CD4-positive, alpha-beta memory T cell (primary cell): ENCODE data around the gene SPINDOC. TPM values are rescaled to one million over a fixed set of nuclear protein-coding genes. Genes with fewer than 3 reads are reported as not detected.

Source experiments
- CTCF ChIA-PET: fragments of 350-600 bp; sonication (Branson Sonifier 250); formaldehyde crosslinking; loops from one replicate; lab custom pipeline; 2021; ENCODE audit warnings: inconsistent platforms; ENCODE audit not compliant: partially characterized antibody; lab: Charles Lee
- POLR2A ChIA-PET: fragments of 350-600 bp; sonication (Branson Sonifier 250); formaldehyde crosslinking; loops from one replicate; lab custom pipeline; 2021; ENCODE audit not compliant: partially characterized antibody; lab: Charles Lee
- DNase-seq, 5 donors: peaks; one replicate each; pipeline versions ENCODE4 v3.0.0 to v3.0.0-alpha.2; 2020 to 2022; ENCODE audit warnings: mixed read lengths in 1 of 5
- H3K27ac ChIP-seq: one replicate; pipeline ENCODE4 v1.7.0; 2013; ENCODE audit warnings: low read depth, low read length
- H3K27me3 ChIP-seq: 2 replicates; pipeline ENCODE4 v1.7.0; 2013; ENCODE audit warnings: mild to moderate bottlenecking, low read length, moderate library complexity; ENCODE audit not compliant: insufficient read depth
- H3K36me3 ChIP-seq: 2 replicates; pipeline ENCODE4 v1.7.0; 2013; ENCODE audit warnings: mild to moderate bottlenecking, low read length, moderate library complexity; ENCODE audit not compliant: insufficient read depth
- H3K4me1 ChIP-seq: 2 replicates; pipeline ENCODE4 v1.7.0; 2013; ENCODE audit warnings: mild to moderate bottlenecking, low read length, moderate library complexity; ENCODE audit not compliant: insufficient read depth
- H3K4me3 ChIP-seq, 2 donors: one replicate each; pipeline ENCODE4 v1.7.0; 2013; ENCODE audit warnings: low read length in 2 of 2, mild to moderate bottlenecking in 1 of 2
- H3K9me3 ChIP-seq, 2 donors: one replicate each; pipeline ENCODE4 v1.7.0; 2013; ENCODE audit warnings: low read length in 2 of 2, control low read depth in 1 of 2; ENCODE audit not compliant: control insufficient read depth in 1 of 2
- H3K27ac Mint-ChIP-seq, 7 donors: one replicate each; pipeline ENCODE4 v1.8.0; 2020 to 2021; ENCODE audit warnings: mixed read lengths in 7 of 7, mild to moderate bottlenecking in 6 of 7, inconsistent platforms in 3 of 7, moderate library complexity in 3 of 7
- H3K27me3 Mint-ChIP-seq, 2 donors: one replicate each; pipeline ENCODE4 v1.8.0; 2020 to 2021; ENCODE audit warnings: mixed read lengths in 2 of 2
- H3K36me3 Mint-ChIP-seq, 2 donors: one replicate each; pipeline ENCODE4 v1.8.0; 2020 to 2021; ENCODE audit warnings: mixed read lengths in 2 of 2, inconsistent platforms in 1 of 2, mild to moderate bottlenecking in 1 of 2
- H3K4me1 Mint-ChIP-seq, 4 donors: one replicate each; pipeline ENCODE4 v1.8.0; 2020 to 2021; ENCODE audit warnings: mixed read lengths in 4 of 4, mild to moderate bottlenecking in 1 of 4
- H3K4me3 Mint-ChIP-seq, 8 donors: one replicate each; pipeline ENCODE4 v1.8.0; 2020 to 2021; ENCODE audit warnings: mixed read lengths in 8 of 8, mild to moderate bottlenecking in 7 of 8, moderate library complexity in 6 of 8, inconsistent platforms in 3 of 8
- H3K9me3 Mint-ChIP-seq, 8 donors: one replicate each; pipeline ENCODE4 v1.8.0; 2020 to 2021; ENCODE audit warnings: mixed read lengths in 8 of 8, mild to moderate bottlenecking in 5 of 8, inconsistent platforms in 3 of 8, moderate library complexity in 1 of 8
- intact Hi-C: fragments of 100-400 bp; cut with micrococcal nuclease; formaldehyde crosslinking; loops from one replicate; pipeline ENCODE4 v1.15.1; 2023
- polyA plus RNA-seq, 2 donors: library from polyadenylated mRNA; unstranded; fragments of 300-500 nt; fragmentation: Illumina TruSeq; gene quantifications; one replicate each; pipeline ENCODE4 v1.2.3, GENCODE V29; 2021
- total RNA-seq, 2 experiments: library from RNA; stranded (reverse); gene quantifications; one replicate each; pipeline ENCODE4 v1.2.3, GENCODE V29; 2021

Gene SPINDOC
- total and polyA plus RNA-seq, 4 experiments from 2014 or later, result 0.63 to 14.8 (median 6.5) TPM

DNA sequence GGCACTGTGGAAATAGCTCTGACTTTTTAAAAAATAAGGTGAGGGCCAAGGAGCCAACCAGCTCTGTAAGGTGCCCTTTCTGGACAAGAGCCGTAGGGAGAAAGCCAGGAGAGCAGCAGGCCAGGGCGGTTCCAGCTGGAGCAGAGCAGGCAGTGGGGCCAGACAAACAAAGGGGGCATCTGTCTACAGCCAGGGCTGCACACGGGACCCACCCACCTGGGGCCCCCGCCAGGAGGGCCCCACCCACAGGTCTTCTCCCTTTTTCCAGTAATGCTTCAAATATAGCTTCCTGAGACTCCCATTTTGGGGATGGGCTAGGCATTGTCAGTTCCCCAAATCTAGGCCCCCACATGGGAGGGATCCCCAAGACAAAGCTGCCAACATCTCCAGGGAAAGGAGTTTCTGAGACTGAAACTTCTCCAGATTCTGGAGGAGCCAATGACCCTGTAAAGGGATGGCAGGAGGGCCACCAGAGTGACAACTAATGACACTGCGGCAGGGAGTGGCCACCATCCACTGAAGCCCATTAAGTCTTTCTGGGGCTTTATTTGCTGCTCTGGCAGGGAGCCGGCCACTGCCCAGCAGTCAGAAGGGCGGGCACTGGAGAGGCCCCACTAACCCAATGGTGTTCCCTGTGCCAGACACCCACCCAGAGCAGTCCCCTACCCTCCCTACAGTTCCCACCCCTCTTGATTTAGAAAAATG lies 46.6 kb upstream of the SPINDOC start:
- H3K4me1 ChIP-seq, result peaks cover 13% of the 10 kb centered on the region
- intact Hi-C loops, result loop anchor here (1.0 to 5.0 kb wide), 2 partner anchors 71 to 179 kb away; partner anchors contain the start of gene MARK2
- CTCF ChIA-PET, result interaction anchor here (0.9 to 2.9 kb wide), 7 partner anchors 11 to 384 kb away, joined by 3 to 10 read pairs (median 4); no protein-coding TSS in a partner anchor
- peaks cover 0 to 2% (median 0%) of the 10 kb centered on the region in 8 donors for H3K9me3 Mint-ChIP-seq
- peak overlapping the region; percentile 51 to 100 (median 90) for H3K4me3 Mint-ChIP-seq
- POLR2A ChIA-PET, result interaction anchor here (0.7 kb wide), 1 partner anchor 20 kb away, joined by 3 read pairs; no protein-coding TSS in a partner anchor
- peaks cover 0 to 6% of the 10 kb centered on the region in 2 donors for H3K36me3 Mint-ChIP-seq
- peaks cover 0 to 11% of the 10 kb centered on the region in 2 donors for H3K27me3 Mint-ChIP-seq
- peaks cover 6% of the 10 kb centered on the region for H3K27me3 ChIP-seq
- peak overlapping the region in 4 of 7 donors; percentile 14 to 41 (median 36) for H3K27ac Mint-ChIP-seq
- no peak for DNase-seq
- no peaks in the 10 kb centered on the region for H3K36me3 ChIP-seq
- H3K27ac ChIP-seq, result no peak overlapping the region
- H3K4me3 ChIP-seq, result no peak overlapping the region
- H3K9me3 ChIP-seq, result no peaks in the 10 kb centered on the region
- peaks cover 3 to 18% (median 7%) of the 10 kb centered on the region in 4 donors for H3K4me1 Mint-ChIP-seq

DNA sequence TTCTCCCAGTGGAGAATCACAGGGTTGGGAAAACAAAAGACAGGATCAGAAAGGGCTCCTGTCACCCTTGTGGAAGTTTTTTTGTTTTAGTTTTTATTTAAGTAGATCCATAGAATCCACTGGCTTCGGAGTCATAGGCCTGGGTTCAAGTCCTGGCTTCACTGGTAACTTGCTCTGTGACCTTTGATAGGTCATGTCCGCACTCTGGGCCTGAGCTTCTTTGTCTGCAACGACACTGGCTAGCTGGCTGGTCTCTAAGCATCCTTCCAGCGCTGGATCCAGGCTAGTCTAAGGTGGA lies 46.0 kb upstream of the SPINDOC start:
- Histone ChIP-seq H3K4me3 (peak overlapping the region; percentile 83 to 94), H3K9me3 (no peaks in the 10 kb centered on the region), H3K36me3 (no peaks in the 10 kb centered on the region), H3K27ac (no peak overlapping the region), H3K27me3 (peaks cover 6% of the 10 kb centered on the region), H3K4me1 (peaks cover 13% of the 10 kb centered on the region)
- ChIA-PET CTCF (interaction anchor here (1.0 to 2.9 kb wide), 12 partner anchors 11 to 385 kb away, joined by 3 to 10 read pairs (median 4); partner anchors contain the start of gene ATL3), POLR2A (interaction anchor here (1.2 to 1.5 kb wide), 2 partner anchors 71 to 179 kb away, joined by 4 to 5 read pairs; partner anchors contain the start of gene MARK2)
- H3K4me1 Mint-ChIP-seq, result peaks cover 3 to 18% (median 7%) of the 10 kb centered on the region in 4 donors
- peak overlapping the region in 6 of 7 donors; percentile 69 to 94 (median 86) for H3K27ac Mint-ChIP-seq
- peaks cover 0 to 2% (median 0%) of the 10 kb centered on the region in 8 donors for H3K9me3 Mint-ChIP-seq
- peak overlapping the region; percentile 87 to 100 (median 94) for H3K4me3 Mint-ChIP-seq
- peaks cover 1 to 12% of the 10 kb centered on the region in 2 donors for H3K27me3 Mint-ChIP-seq
- intact Hi-C loops, result loop anchor here (1.0 to 5.0 kb wide), 2 partner anchors 70 to 178 kb away; partner anchors contain the start of gene MARK2
- peaks cover 0 to 6% of the 10 kb centered on the region in 2 donors for H3K36me3 Mint-ChIP-seq
- no peak for DNase-seq

DNA sequence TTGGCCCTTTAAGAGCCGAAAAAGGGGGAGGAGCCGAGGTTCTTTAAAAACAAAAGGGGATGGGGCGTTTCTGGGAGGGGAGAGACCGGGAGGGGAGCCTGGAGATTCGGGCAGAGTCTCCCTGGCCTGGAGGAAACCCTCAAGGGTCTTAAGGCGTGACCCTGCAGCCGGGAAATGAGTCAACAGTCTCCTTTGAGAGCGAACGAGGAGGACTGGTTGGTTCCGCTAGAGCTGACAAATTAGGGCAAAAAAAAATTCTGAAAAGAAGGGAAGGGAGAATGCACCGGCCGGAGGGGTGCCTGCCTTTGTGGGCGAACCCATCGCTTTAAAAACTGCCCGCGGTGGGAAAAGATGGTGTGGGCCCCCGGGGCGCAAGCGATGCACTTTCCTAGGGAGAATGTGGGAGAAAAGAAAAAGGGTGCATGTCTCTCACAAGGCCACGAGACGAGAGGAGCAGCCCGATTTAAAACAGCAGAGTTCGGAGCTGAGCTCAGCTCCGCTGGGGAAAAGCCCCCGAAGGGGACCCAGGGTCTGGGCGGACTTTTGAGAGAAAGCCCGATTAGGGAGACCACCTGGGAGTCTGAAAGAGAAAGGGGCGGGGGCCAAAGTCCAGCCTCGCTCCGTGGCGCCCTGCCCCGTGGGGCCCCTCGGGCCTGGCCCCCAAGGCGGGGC lies 45.6 kb upstream of the SPINDOC start:
- H3K4me3 ChIP-seq, result peak overlapping the region; percentile 83 to 94
- ChIA-PET POLR2A (interaction anchor here (0.8 to 1.5 kb wide), 6 partner anchors 70 to 926 kb away, joined by 3 to 5 read pairs (median 4); partner anchors contain the start of genes ATL3 and MARK2), CTCF (interaction anchor here (0.6 to 2.9 kb wide), 14 partner anchors 12 to 385 kb away, joined by 3 to 10 read pairs (median 4); partner anchors contain the start of genes ATL3 and MARK2)
- intact Hi-C loops, result loop anchor here (1.0 to 5.0 kb wide), 4 partner anchors 70 to 386 kb away; partner anchors contain the start of gene MARK2
- no peaks in the 10 kb centered on the region for H3K36me3 ChIP-seq
- peaks cover 3 to 18% (median 7%) of the 10 kb centered on the region in 4 donors for H3K4me1 Mint-ChIP-seq
- H3K27me3 Mint-ChIP-seq, result peaks cover 2 to 14% of the 10 kb centered on the region in 2 donors
- peak; percentile 19 to 58 (median 34) for DNase-seq
- no peaks in the 10 kb centered on the region for H3K9me3 ChIP-seq
- H3K4me1 ChIP-seq, result peaks cover 13% of the 10 kb centered on the region
- peaks cover 6% of the 10 kb centered on the region for H3K27me3 ChIP-seq
- peak overlapping the region; percentile 87 to 100 (median 94) for H3K4me3 Mint-ChIP-seq
- H3K36me3 Mint-ChIP-seq, result peaks cover 0 to 6% of the 10 kb centered on the region in 2 donors
- peak overlapping the region; percentile 8 for H3K27ac ChIP-seq
- H3K9me3 Mint-ChIP-seq, result peaks cover 0 to 2% (median 0%) of the 10 kb centered on the region in 8 donors
- H3K27ac Mint-ChIP-seq, result peak overlapping the region; percentile 69 to 94 (median 83)

DNA sequence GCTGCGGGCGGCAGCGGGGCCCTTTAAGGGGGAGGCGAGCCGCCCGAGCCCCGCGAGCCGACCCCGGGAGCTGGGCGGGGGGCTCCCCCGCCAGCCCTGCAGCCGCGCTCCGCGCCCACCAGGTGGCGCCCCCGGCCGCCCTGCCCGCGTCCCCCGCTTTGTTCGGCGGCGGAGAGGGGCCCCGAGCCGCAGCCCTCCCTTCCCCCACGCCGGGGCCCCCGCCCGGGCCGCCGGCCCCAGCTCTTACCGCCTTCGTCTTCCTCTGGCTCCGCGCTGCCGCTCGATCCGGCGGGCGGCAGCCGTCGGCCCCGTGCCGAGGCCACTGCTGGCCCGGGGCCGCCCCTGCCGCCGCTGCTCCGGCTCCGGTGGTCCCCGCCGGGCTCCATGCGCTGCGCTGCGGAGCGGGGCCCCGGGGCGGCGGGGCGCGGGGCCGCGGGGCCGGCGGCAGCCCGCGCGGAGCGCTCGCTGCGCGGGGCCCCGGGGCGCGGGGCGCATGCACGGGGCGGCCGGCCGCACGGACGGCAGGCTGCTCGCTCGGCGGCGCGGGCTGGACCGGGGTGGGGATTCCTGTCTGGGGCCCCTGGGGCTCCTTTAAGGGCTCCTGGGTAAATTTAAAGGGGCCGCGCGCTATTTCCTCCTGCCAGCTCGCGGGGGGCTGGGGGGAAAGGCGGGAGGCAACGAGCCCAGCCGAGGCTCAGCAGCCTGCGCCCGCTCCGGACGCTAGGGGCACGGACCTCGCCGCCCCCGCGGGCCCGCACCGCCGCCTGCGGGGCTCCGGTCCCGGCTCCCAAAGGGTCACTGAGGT lies 44.8 kb upstream of the SPINDOC start, which contains the start of gene ZFTA:
Gene ZFTA (minus strand): TSS at position 539 of the 805 bp plus-strand sequence. CDS start 153 bp downstream, at position 386.
- Mint-ChIP-seq H3K36me3 (peaks cover 0 to 6% of the 10 kb centered on the region in 2 donors), H3K9me3 (peaks cover 0 to 2% (median 0%) of the 10 kb centered on the region in 8 donors), H3K4me1 (peaks cover 3 to 18% (median 7%) of the 10 kb centered on the region in 4 donors), H3K4me3 (peak within 1 kb of the TSS; percentile 87 to 100 (median 94)), H3K27me3 (peaks cover 4 to 14% of the 10 kb centered on the region in 2 donors), H3K27ac (peak within 1 kb of the TSS; percentile 69 to 94 (median 83))
- Histone ChIP-seq H3K27ac (peak within 1 kb of the TSS; percentile 8), H3K27me3 (peaks cover 6% of the 10 kb centered on the region), H3K4me1 (peaks cover 13% of the 10 kb centered on the region), H3K9me3 (no peaks in the 10 kb centered on the region), H3K36me3 (no peaks in the 10 kb centered on the region), H3K4me3 (peak within 1 kb of the TSS; percentile 83 to 94)
- intact Hi-C loops, result loop anchor here (1.0 to 5.0 kb wide), 3 partner anchors 69 to 385 kb away; partner anchors contain the start of gene MARK2
- ChIA-PET POLR2A (interaction anchor here (0.8 to 1.5 kb wide), 6 partner anchors 69 to 927 kb away, joined by 3 to 5 read pairs (median 4); partner anchors contain the start of genes ATL3 and MARK2), CTCF (interaction anchor here (0.6 to 2.9 kb wide), 17 partner anchors 11 to 384 kb away, joined by 3 to 10 read pairs (median 3); partner anchors contain the start of genes ATL3 and MARK2)
- peak; percentile 43 to 57 (median 49) for DNase-seq

DNA sequence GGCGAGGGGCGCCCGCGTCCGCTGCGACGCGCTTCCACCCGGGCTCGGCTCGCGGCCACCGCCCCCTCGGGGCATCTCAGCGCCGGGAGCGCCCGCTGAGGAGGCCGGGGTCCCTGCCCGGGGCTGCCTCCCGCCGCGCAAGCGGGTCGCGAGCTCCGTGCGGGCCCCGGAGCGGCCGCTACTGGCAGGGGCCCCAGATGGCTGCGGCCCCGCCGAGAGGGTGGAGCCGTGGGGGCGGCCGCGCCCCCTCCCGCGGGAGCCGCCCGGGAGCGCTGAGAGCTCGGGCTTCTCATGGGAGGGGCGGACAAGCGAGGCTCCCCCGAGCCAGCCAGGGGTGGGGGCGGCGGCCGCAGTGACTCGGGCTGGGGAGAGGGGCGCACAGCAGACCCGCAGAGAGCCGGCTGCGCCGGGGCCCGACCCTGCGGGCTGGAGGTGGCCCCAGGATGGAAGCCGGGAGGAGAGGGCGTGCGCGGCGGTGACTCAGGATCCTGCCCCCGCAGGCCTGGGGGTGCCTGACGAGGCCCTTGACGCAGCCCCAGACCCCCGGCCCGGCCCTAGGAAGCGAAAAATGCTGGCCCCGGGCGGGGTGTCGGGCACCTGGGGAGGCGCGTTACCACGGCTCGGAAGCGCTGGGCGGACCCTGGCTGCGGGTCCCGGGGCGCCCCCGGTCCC lies 44.1 kb upstream of the SPINDOC start:
- Histone ChIP-seq H3K9me3 (no peaks in the 10 kb centered on the region), H3K27ac (no peak overlapping the region), H3K4me3 (peak overlapping the region in 1 of 2 donors; percentile 28), H3K36me3 (no peaks in the 10 kb centered on the region), H3K27me3 (peaks cover 6% of the 10 kb centered on the region), H3K4me1 (peaks cover 13% of the 10 kb centered on the region)
- Mint-ChIP-seq H3K4me1 (peaks cover 3 to 18% (median 7%) of the 10 kb centered on the region in 4 donors), H3K27ac (no peak overlapping the region), H3K9me3 (peaks cover 0 to 2% (median 0%) of the 10 kb centered on the region in 8 donors), H3K4me3 (no peak overlapping the region), H3K27me3 (peaks cover 4 to 14% of the 10 kb centered on the region in 2 donors), H3K36me3 (peaks cover 0 to 6% of the 10 kb centered on the region in 2 donors)
- ChIA-PET CTCF (interaction anchor here (0.6 to 1.3 kb wide), 5 partner anchors 13 to 179 kb away, joined by 3 to 4 read pairs (median 3); no protein-coding TSS in a partner anchor), POLR2A (interaction anchor here (1.2 to 1.4 kb wide), 2 partner anchors 98 to 206 kb away, joined by 3 to 4 read pairs; partner anchors contain the start of gene ATL3)
- peak; percentile 16 to 44 (median 20) for DNase-seq
- intact Hi-C loops, result loop anchor here (5.0 kb wide), 1 partner anchor 68 kb away; the partner anchor contains the start of gene MARK2
